ENCODE data around the gene MRPS11. TPM values are rescaled to one million over a fixed set of nuclear protein-coding genes. Genes with fewer than 3 reads are reported as not detected.
A peak's percentile ranks its signal among the peaks of the same experiment; 100 is the strongest.

MRPS11 gene
- total RNA-seq, 1 donor from 2014 or later: 45.2 TPM

DNA sequence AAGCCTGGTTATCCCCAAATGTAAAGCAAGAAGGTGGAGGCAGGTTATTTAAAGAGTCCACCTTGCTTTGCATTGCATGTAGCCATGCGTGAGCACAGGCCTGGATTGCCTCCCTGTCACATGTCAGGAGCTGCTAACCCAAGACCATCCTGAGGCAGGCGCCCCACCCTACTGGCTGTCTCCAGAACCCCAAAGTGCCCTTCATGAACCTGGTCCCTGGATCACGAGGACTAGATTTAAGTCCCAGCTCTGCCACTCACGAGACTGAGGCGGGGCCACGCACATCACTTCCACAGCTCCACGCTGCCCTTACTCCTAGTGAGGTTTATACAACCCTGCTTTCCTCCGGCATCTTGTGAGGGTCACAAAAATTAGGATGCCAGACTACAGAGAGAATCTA lies 17.9 kb upstream of the MRPS11 start:
- peaks cover 35% of the 10 kb centered on the region for H3K27me3 Mint-ChIP-seq
- no peak overlapping the region for H3K27ac Mint-ChIP-seq
- DNase-seq (ENCODE audit: extremely low spot score, unreplicated experiment): no peak
- H3K36me3 Mint-ChIP-seq: no peaks in the 10 kb centered on the region
- TF ChIP-seq, protein P1, sequence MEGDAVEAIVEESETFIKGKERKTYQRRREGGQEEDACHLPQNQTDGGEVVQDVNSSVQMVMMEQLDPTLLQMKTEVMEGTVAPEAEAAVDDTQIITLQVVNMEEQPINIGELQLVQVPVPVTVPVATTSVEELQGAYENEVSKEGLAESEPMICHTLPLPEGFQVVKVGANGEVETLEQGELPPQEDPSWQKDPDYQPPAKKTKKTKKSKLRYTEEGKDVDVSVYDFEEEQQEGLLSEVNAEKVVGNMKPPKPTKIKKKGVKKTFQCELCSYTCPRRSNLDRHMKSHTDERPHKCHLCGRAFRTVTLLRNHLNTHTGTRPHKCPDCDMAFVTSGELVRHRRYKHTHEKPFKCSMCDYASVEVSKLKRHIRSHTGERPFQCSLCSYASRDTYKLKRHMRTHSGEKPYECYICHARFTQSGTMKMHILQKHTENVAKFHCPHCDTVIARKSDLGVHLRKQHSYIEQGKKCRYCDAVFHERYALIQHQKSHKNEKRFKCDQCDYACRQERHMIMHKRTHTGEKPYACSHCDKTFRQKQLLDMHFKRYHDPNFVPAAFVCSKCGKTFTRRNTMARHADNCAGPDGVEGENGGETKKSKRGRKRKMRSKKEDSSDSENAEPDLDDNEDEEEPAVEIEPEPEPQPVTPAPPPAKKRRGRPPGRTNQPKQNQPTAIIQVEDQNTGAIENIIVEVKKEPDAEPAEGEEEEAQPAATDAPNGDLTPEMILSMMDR (conservative IDR thresholded peaks at IDR 0.05): no peak
- peaks cover 3% of the 10 kb centered on the region for H3K4me1 Mint-ChIP-seq (ENCODE audit: unreplicated experiment)
- no peak overlapping the region for H3K4me3 Mint-ChIP-seq
- no peaks in the 10 kb centered on the region for H3K9me3 Mint-ChIP-seq

DNA sequence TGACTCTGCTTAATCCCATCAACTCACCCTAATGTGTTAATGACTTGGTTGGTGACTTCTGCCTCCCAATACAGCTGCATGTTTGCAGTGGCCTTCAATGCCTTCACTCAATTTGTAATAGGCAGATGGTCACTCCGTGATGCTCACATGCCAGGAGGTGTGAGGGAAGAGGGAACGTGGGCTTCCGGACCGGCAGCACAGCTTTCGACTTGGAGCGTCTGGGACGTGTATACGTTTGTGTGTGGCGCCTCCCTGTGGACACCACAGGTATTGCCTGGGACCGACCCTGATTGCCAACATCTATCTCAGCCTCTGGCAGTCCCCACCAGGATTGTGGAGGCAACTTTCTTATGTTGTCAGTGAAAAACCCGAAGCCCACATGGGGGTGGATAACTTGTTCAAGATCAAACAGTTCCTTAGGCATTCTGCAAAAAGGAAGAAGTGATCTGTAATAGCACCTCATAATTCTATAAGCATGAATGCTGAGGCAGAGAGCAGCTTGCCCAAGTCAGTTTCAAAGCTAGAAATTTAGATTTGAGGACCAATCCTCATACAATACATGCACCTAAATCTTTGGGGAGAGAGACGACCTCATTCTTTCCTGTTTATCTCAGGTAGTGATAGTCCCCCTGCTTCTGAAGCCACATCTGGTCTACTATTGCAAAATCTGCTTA lies 17.2 kb upstream of the MRPS11 start:
- Mint-ChIP-seq H3K4me1 (ENCODE audit: unreplicated experiment) (peaks cover 3% of the 10 kb centered on the region), H3K36me3 (no peaks in the 10 kb centered on the region), H3K27ac (no peak overlapping the region), H3K27me3 (peaks cover 34% of the 10 kb centered on the region), H3K9me3 (no peaks in the 10 kb centered on the region), H3K4me3 (no peak overlapping the region)
- peak; percentile 81 for DNase-seq (ENCODE audit: extremely low spot score, unreplicated experiment)
- TF ChIP-seq, protein P1 (conservative IDR thresholded peaks at IDR 0.05): peak; percentile 91

DNA sequence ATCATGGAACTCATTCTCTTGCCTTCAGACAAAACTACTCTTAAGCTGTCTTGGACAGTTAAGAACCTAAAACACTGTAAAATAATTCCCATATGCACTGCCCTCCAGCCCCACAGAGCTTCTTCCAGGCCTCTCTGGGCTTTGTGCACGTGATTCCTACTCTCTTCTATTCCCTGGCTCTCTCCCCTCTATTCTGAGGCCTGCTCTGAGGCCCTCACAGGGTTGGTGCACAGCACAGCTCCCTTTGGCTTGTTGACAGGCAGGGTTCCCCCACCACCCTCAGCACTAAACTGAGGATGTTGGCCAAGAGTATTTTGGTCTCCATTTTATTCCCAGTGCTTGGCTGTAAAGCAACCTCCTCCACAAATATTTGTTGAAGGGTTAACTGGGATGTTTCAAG lies 13.9 kb upstream of the MRPS11 start:
- no peak overlapping the region for H3K4me3 Mint-ChIP-seq
- TF ChIP-seq, protein P1 (conservative IDR thresholded peaks at IDR 0.05): no peak
- peaks cover 3% of the 10 kb centered on the region for H3K4me1 Mint-ChIP-seq (ENCODE audit: unreplicated experiment)
- peaks cover 11% of the 10 kb centered on the region for H3K27me3 Mint-ChIP-seq
- DNase-seq (ENCODE audit: extremely low spot score, unreplicated experiment): no peak
- H3K9me3 Mint-ChIP-seq: no peaks in the 10 kb centered on the region
- no peak overlapping the region for H3K27ac Mint-ChIP-seq
- peaks cover 4% of the 10 kb centered on the region for H3K36me3 Mint-ChIP-seq

DNA sequence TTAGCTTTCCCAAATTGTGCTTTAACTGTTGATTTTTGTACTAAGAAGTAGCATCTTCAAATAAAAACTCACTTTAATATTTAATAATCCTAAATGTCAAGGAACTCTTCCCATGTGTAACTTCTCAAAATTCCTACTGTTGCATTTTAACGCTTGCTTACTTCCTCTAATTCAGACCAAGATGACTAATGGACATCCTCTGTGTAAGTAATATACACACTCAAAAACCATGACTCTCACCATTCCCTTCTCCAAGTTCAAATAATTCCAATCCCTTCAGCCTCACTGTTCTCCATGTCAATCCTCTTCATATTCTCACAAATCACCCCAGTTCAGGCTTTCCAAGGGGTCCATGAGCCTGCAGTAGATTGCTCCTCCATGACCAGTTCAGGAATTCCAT lies 13.3 kb upstream of the MRPS11 start:
- H3K9me3 Mint-ChIP-seq: no peaks in the 10 kb centered on the region
- TF ChIP-seq, protein P1 (conservative IDR thresholded peaks at IDR 0.05): no peak
- H3K4me3 Mint-ChIP-seq: no peak overlapping the region
- peaks cover 4% of the 10 kb centered on the region for H3K36me3 Mint-ChIP-seq
- no peak for DNase-seq (ENCODE audit: extremely low spot score, unreplicated experiment)
- peaks cover 3% of the 10 kb centered on the region for H3K4me1 Mint-ChIP-seq (ENCODE audit: unreplicated experiment)
- no peak overlapping the region for H3K27ac Mint-ChIP-seq
- H3K27me3 Mint-ChIP-seq: peaks cover 11% of the 10 kb centered on the region

GRCh38 chr15:88454867-88455810 lies 12.4 kb upstream of the MRPS11 start:
- peak overlapping the region; percentile 6 for H3K27ac Mint-ChIP-seq
- DNase-seq (ENCODE audit: extremely low spot score, unreplicated experiment): peak; percentile 68
- TF ChIP-seq, protein P1 (conservative IDR thresholded peaks at IDR 0.05): peak; percentile 78
- H3K4me3 Mint-ChIP-seq: no peak overlapping the region
- peaks cover 7% of the 10 kb centered on the region for H3K27me3 Mint-ChIP-seq
- H3K4me1 Mint-ChIP-seq (ENCODE audit: unreplicated experiment): peaks cover under 1% of the 10 kb centered on the region
- no peaks in the 10 kb centered on the region for H3K9me3 Mint-ChIP-seq
- H3K36me3 Mint-ChIP-seq: peaks cover 4% of the 10 kb centered on the region

All from type B pancreatic cell (in vitro differentiated cells).